ENCODE results near the gene APCDD1L.

Gene APCDD1L

DNA sequence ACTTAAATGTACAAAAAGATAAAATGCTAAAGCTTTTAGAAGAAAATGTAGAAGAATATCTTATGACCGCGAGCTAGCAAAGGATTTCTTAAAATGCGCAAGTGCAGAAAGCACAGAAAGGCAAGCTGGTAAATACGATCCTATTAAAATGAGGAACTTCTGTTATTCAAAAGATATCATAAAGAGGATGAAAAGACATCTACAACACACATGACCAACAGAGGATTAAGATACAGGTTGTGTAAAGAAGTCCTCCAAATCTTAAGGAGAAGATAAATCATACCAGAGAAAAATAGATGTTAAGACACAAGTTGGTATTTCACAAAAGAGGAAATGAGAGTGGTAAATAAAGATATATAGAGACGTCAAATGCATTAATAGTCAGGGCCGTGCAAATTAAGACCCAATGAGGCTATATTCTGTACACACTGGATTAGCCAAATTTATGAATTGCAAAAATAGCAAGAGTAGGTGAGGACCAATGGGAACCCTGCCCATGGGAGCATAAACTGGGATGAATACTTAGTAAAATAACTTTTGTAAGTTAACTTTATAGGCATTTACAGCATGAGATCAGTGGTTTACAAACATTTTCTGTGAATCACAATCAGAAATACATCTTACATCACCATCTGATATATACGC is 23.0 kb downstream of the APCDD1L start:
- Mint-ChIP-seq H3K4me1 (peaks cover 10% of the 10 kb centered on the region), H3K9me3 (peaks cover 6% of the 10 kb centered on the region), H3K27me3 (peaks cover 19% of the 10 kb centered on the region), H3K27ac (no peak overlapping the region), H3K36me3 (no peaks in the 10 kb centered on the region), H3K4me3 (no peak overlapping the region)
- ATAC-seq, result no peak

DNA sequence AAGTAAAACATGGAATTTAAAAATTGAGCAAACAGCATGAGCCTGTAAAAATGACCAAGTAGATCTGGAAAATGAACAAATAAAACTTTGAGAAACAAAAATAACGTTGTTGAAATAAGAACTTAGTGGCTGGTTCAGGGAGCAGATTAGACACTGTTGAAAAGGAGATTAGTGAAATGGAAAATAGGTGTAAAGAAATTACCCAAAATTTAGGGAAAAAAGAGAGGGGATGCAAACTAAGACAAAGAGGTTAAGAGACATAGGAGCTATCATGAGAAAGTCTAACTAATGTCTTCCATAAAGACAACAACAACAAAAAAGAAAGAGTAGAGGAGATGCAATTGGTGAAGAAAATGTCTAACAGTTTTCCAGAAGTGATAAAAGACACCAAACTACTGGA is 29.0 kb downstream of the APCDD1L start:
- peaks cover 18% of the 10 kb centered on the region for H3K9me3 Mint-ChIP-seq
- H3K36me3 Mint-ChIP-seq, result peaks cover 18% of the 10 kb centered on the region
- peaks cover 34% of the 10 kb centered on the region for H3K27me3 Mint-ChIP-seq
- no peak for ATAC-seq
- H3K4me3 Mint-ChIP-seq, result no peak overlapping the region
- no peaks in the 10 kb centered on the region for H3K4me1 Mint-ChIP-seq
- no peak overlapping the region for H3K27ac Mint-ChIP-seq

DNA sequence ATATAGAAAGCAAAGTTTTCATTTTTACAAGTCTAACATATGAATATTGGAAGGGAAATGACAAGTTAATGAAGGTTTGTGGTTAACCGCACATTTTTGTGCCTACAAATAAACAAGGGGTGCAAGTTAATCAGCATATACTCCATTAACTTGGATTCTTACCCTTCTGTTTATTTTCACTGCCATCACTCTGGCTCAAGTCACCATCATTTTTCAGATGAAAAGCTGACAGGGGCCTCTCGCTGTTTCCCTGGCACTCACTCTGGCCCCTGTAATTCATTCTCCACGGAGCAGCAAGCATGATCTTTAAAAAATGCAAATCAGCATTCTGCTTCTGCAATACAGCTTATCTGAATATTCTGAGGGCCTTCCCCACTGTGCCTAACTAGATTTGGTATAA is 29.8 kb downstream of the APCDD1L start:
- peaks cover 18% of the 10 kb centered on the region for H3K9me3 Mint-ChIP-seq
- ATAC-seq, result no peak

DNA sequence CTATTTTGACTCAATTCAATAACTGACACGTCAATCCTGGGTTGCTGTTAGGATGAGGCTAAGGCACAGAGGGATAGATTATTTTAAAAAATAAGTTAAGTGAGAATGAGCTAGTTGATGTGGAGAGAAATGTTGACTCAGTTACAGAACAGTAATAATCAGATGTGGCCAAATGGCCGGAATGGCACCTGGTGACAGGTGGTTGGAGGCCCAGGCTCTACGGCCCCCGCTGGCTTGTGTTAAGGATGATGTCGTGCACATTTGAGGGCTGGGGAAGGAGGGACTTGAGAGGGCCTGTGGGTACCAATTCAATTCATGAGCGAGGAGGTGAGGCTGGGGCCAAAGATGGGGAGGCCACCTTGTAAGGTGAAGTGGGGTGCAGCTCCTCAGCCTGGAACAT is 31.7 kb downstream of the APCDD1L start:
- H3K27me3 Mint-ChIP-seq, result peaks cover 27% of the 10 kb centered on the region
- no peak overlapping the region for H3K27ac Mint-ChIP-seq
- peaks cover 20% of the 10 kb centered on the region for H3K36me3 Mint-ChIP-seq
- H3K4me3 Mint-ChIP-seq, result no peak overlapping the region
- H3K9me3 Mint-ChIP-seq, result peaks cover 15% of the 10 kb centered on the region
- H3K4me1 Mint-ChIP-seq, result no peaks in the 10 kb centered on the region
- no peak for ATAC-seq

More for the DNA sequence above, 29.8 kb downstream of the APCDD1L start:
- Mint-ChIP-seq H3K27ac (no peak overlapping the region), H3K27me3 (peaks cover 34% of the 10 kb centered on the region), H3K4me3 (no peak overlapping the region), H3K36me3 (peaks cover 18% of the 10 kb centered on the region), H3K4me1 (no peaks in the 10 kb centered on the region)

GRCh38 chr20:58483051-58483450 is 32.1 kb downstream of the APCDD1L start:
- H3K4me1 Mint-ChIP-seq, result no peaks in the 10 kb centered on the region
- H3K27me3 Mint-ChIP-seq, result peaks cover 24% of the 10 kb centered on the region
- H3K9me3 Mint-ChIP-seq, result peaks cover 18% of the 10 kb centered on the region
- H3K4me3 Mint-ChIP-seq, result no peak overlapping the region
- peaks cover 24% of the 10 kb centered on the region for H3K36me3 Mint-ChIP-seq
- no peak for ATAC-seq
- H3K27ac Mint-ChIP-seq, result no peak overlapping the region

DNA sequence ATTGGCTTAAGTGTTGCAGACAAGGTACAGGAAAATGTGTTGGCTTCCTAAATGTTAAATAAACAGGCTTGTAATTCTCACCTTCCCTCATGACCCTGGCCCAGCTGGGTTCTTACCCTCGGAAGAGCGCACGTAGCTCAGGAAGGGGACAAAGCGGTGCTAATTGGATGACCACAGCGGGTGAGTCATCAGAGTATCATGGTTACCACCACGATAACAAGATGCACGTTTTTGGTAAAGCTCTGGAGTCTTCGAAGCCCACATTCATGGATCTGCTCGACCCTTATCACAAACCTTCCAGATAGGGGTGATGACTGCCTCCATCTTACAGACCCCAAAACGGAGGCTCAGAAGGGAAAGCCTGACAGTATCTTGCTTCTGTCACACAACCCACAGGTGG is 32.8 kb downstream of the APCDD1L start:
- Mint-ChIP-seq H3K36me3 (peaks cover 25% of the 10 kb centered on the region), H3K9me3 (peaks cover 21% of the 10 kb centered on the region), H3K27ac (no peak overlapping the region), H3K4me1 (no peaks in the 10 kb centered on the region), H3K4me3 (no peak overlapping the region), H3K27me3 (peaks cover 24% of the 10 kb centered on the region)
- ATAC-seq, result no peak

- Mint-ChIP-seq H3K4me1 (no peaks in the 10 kb centered on the region), H3K9me3 (peaks cover 23% of the 10 kb centered on the region), H3K36me3 (peaks cover 23% of the 10 kb centered on the region), H3K4me3 (no peak overlapping the region), H3K27me3 (peaks cover 23% of the 10 kb centered on the region), H3K27ac (no peak overlapping the region)
- no peak for ATAC-seq
Observed at GRCh38 chr20:58481481-58482021, 33.6 kb downstream of the APCDD1L start.

DNA sequence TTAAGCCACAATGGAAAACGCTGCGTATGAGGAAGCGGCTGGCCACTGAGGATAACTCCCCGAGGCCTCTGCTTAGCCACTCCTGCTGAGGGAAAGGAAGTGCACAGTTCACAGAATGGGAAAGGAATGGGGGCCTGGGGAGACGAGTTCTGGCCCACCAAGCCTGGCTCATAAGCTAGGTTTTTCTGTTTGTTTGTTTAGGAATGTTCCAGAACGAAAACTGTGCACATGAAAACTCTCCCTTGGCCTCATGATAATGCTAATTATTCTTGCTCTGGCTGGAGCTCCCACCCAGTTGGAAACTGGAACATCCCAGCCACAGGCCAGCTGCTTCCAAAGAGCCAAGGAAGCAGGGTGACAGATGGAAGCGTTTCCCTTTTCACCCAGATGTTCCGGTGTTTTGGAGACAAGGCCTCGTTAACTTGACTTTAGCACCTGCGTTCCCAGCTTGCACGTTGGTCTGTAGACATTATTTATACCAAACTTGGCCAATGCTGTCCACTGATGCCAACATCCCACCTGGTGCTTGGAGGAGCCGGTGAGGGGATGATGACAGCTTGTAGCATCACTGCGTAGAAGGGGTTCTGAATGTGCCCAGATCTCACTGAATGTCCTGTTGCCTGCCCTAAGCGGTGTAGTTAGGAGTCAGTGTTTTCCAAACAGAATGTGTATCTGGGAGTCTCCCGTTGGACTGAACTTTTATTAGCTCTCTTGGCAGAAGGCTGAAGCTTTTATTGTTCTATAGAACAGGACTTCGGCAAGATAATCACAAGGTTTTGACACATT is 34.5 kb downstream of the APCDD1L start:
- no peak overlapping the region for H3K27ac Mint-ChIP-seq
- no peaks in the 10 kb centered on the region for H3K4me1 Mint-ChIP-seq
- no peak overlapping the region for H3K4me3 Mint-ChIP-seq
- ATAC-seq, result no peak
- peaks cover 14% of the 10 kb centered on the region for H3K27me3 Mint-ChIP-seq
- H3K9me3 Mint-ChIP-seq, result peaks cover 17% of the 10 kb centered on the region
- peaks cover 15% of the 10 kb centered on the region for H3K36me3 Mint-ChIP-seq

GRCh38 chr20:58479726-58480440 is 35.3 kb downstream of the APCDD1L start:
- Mint-ChIP-seq H3K9me3 (peaks cover 17% of the 10 kb centered on the region), H3K27me3 (peaks cover 14% of the 10 kb centered on the region), H3K27ac (no peak overlapping the region), H3K4me3 (no peak overlapping the region), H3K36me3 (peaks cover 12% of the 10 kb centered on the region), H3K4me1 (no peaks in the 10 kb centered on the region)
- no peak for ATAC-seq

DNA sequence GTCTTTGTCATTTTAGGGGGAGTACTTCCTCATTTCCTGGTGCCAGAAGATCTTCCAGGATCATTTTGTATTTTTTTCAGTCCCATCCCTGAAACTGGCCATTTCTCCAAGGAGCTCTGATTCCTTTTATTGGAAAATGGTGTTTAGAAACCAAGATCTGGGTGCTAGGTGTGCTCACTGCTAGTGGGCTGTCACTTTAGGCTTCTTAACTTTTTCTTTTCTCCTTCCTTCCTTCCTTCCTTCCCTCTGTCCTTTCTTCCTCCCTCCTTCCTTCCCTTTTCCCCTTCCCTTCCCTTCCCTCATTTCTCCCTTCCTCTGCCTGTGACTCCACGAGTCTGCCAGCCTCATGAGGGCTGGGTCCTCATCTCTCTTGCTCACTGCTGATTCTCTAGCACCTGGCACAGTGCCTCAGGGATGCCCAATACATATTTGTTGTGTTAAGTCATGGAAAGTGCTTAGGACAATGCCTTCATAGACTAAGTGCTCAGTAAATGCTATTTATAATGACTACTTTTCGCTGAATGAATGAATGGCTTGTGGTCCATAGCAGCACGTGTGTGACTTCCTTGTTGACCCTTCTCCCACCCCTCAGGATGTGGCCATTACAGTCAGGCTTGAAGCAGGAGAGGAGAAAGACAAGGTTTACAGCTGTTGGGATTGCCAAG is 36.9 kb downstream of the APCDD1L start:
- H3K4me1 Mint-ChIP-seq, result no peaks in the 10 kb centered on the region
- no peak for ATAC-seq
- H3K9me3 Mint-ChIP-seq, result peaks cover 11% of the 10 kb centered on the region
- H3K27ac Mint-ChIP-seq, result no peak overlapping the region
- peaks cover 12% of the 10 kb centered on the region for H3K36me3 Mint-ChIP-seq
- H3K27me3 Mint-ChIP-seq, result peaks cover 8% of the 10 kb centered on the region
- H3K4me3 Mint-ChIP-seq, result no peak overlapping the region

- Mint-ChIP-seq H3K9me3 (peaks cover 11% of the 10 kb centered on the region), H3K4me1 (no peaks in the 10 kb centered on the region), H3K27ac (no peak overlapping the region), H3K4me3 (no peak overlapping the region), H3K27me3 (no peaks in the 10 kb centered on the region), H3K36me3 (peaks cover 7% of the 10 kb centered on the region)
- no peak for ATAC-seq
Observed at GRCh38 chr20:58475466-58475865, 39.7 kb downstream of the APCDD1L start.

DNA sequence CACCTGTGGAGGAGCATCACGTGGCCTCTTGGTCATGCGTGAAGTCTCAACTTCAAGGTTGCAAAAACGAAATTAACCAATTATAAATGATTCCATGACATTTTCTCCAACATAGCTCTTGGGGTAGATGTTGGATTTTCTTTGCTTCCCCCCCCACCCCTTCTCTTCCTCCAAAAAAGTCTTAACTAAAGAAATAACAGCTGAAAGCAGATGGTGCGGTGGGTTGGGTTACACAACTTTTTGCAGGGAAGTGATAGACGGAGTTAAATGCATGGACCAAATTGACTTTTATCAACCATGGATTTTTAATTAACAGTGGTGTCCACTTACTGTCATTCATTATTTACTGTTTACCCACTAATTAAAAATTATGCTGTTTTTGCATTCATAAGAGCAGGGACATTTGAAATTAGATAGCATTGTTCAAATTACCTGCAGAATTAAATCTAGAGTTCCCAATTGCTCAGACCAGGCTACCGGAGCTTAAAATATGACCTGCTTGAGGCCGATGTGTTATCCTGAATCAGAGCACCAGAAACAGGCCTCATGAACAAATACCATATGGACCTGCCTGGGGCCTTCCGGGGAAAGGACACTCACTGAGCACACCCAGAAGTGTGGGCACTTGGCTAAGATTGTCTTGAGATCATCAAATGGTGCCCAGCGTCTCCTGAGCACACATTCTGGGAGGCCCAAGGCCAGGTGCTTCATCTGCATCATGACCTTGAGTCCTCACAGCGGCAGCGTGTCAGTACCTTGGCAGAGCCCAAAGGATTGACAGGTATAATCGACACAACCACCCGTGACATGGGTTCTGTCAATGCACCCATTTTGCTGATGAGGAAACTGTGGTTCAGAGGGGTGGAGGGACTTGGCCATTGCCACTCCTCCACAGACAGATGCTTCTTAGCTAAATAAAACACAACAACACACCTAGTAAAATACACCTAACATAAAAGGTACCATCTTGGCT is 41.5 kb downstream of the APCDD1L start:
- H3K27me3 Mint-ChIP-seq, result no peaks in the 10 kb centered on the region
- no peak for ATAC-seq
- peaks cover 7% of the 10 kb centered on the region for H3K36me3 Mint-ChIP-seq
- H3K27ac Mint-ChIP-seq, result no peak overlapping the region
- H3K9me3 Mint-ChIP-seq, result peaks cover 11% of the 10 kb centered on the region
- H3K4me1 Mint-ChIP-seq, result no peaks in the 10 kb centered on the region
- no peak overlapping the region for H3K4me3 Mint-ChIP-seq

DNA sequence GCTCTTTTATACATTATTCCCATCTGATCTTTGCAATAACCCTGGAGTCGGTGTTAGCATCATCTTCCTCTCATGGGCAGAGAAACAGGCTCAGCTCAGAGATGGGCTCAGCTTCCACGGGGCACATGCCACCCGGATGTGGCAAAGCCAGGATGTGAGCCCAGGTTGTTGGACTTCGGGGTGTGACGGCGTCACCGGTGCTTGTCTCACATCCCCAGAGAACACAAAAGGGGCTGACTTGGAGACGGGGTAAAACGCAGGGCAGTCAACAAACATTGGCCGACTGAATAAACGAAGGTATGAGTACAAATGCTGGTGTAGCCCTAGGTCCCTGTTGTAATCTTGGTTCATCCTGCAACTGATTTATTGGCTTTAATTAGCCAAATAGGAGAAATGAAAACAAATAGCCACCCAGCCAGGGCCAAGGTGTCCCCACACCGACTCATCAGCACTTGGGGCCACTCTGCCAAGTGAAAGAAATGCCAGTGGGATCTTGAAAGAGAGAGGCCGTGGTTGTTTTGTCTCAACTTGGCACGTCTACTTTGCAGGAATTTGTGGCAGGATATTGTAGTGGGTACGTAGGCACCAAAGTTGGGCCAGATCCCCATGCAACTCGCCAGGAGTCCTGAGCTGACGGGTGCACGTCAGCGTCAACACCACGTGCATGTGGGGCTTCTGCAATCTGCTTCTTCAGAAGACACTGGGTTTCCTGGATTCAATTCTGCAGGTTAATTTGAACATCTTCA is 42.8 kb downstream of the APCDD1L start:
- ATAC-seq, result no peak
- no peak overlapping the region for H3K27ac Mint-ChIP-seq
- no peaks in the 10 kb centered on the region for H3K27me3 Mint-ChIP-seq
- H3K4me1 Mint-ChIP-seq, result no peaks in the 10 kb centered on the region
- H3K4me3 Mint-ChIP-seq, result no peak overlapping the region
- H3K9me3 Mint-ChIP-seq, result peaks cover 2% of the 10 kb centered on the region
- H3K36me3 Mint-ChIP-seq, result no peaks in the 10 kb centered on the region

Data from stimulated activated memory B cell treated with anti-CD40 and anti-IgM and Interleukin-4, amounts not matched to agents 10 μg/mL and 1 μg/mL and 100 μg/mL, for 72 hours (primary cell).